ENCODE measurements around the gene MCRIP1.

Gene MCRIP1

DNA sequence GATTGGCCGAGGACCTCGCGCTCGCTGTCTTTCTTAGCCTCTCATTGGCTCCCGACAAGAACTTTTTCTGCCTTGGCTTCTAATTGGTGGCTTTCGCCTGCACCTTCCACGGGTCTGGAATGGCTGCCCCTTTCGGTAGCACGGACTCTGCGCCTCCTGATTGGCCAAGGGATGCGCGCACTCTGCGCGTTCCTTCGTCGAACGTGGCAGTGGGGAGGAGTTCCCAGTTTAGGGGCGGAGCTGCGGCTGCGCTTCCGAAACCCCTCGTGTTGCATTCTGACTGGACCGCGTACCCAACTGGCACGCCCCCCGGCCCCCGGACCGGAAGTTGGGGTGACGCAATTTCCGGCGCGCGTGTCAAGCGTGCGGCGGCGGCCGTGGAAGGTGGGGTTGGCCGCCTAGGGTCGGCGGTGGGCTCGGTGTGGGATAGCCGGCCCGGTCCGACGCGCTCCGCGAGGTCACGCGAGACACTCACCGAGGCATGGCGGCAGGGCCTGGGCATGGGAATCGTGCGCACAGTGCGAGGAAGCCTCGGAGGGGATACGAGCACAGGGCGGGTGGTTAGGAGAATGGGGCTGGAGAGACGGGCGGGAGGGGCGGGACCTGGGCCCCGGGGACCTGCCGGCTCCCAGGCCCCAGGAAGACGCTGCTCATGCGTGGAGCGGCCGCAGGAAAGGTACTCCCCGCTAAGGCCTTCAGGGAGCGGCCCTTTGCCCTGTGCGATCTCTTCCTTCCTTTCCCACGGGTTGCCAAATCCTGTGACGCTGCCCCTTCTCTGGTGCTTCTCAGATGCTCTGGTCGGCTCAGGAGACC lies 27.9 kb upstream of the MCRIP1 start:
- FAIRE-seq: peak; percentile 96

DNA sequence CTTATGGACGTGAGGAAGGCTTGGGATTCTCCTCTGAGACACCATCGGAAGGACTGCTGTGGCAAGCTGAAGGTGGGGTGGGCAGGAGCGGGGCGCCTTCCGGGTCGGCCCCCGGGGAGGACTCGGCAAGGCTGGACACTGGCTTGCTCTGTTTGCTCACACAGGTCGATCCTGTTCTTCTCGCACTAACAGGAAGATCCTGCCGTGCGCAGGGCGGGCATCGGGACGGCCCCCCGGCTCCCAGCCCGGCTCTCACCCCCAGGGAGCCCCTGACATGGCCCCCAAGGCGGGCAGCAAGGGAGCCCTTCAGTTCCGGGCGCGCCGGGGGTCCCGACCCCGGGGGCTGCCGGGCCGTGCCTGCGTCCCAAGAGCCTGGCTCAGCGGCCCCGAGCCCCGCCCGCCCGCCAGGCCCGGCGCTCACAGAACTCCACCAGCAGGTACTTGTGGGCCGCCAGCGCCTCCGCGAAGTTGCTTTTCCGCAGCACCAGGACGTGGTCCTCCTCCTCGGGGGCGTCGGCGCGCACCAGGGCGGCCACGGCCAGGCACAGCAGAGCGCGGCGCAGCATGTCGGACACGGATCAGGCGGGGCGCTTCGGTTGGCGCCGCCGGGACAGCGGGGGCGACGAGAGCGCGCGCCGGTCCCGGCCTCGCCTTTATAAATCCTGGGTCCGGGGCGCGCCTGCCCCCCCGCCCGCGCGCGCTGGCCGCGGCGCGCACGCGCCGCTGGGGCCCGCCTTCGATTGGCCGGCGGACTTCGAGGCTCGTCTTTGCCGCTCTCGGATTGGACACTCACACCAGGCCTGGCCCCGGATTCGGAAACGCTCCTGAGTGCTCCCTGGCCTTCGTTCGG lies 27.0 kb upstream of the MCRIP1 start, which contains the start of gene P4HB:
Gene P4HB, minus strand, starts transcription at position 630 of the 850 bp plus-strand sequence. Its CDS starts 64 bp downstream, at position 566.
- FAIRE-seq: no peak

DNA sequence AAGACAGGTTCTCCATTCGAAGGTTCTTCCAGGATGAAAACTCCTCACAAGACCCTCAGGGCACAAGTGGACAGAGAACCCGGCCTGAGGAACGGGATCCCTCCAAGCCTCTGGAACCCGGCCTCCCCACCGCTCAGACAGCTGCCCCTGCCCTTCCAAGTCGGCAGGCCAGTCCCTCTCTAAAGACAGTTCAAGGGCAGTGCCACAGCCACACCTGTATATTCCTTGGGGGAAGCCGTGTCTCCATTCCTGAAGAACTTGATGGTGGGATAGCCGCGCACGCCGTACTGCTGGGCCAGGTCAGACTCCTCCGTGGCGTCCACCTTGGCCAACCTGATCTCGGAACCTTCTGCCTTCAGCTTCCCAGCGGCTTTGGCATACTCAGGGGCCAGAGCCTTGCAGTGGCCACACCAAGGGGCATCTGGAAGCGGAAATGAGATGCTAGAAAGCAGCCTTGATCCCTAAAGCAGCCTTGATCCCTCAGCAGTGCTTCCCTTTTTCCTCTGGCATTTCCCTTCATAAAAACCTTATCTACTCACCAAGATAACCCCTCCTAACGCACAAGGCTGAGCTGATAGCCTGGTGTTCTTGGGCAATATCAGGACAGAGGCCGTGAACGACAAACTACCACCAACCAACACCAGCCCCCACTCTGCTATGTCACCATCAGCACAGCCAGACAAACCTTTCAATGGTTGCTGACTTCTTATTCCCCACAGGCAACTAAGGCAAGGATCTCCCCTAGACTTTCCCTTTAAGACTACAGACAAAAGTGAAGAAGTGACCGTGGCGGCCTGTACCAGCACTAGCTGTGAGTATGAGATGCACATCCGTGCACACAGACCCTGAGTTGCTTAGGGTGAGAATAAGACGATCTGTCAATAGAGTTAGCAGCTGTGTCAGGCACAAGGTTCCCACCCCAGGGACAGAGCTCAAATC lies 26.1 kb upstream of the MCRIP1 start:
- FAIRE-seq: no peak

DNA sequence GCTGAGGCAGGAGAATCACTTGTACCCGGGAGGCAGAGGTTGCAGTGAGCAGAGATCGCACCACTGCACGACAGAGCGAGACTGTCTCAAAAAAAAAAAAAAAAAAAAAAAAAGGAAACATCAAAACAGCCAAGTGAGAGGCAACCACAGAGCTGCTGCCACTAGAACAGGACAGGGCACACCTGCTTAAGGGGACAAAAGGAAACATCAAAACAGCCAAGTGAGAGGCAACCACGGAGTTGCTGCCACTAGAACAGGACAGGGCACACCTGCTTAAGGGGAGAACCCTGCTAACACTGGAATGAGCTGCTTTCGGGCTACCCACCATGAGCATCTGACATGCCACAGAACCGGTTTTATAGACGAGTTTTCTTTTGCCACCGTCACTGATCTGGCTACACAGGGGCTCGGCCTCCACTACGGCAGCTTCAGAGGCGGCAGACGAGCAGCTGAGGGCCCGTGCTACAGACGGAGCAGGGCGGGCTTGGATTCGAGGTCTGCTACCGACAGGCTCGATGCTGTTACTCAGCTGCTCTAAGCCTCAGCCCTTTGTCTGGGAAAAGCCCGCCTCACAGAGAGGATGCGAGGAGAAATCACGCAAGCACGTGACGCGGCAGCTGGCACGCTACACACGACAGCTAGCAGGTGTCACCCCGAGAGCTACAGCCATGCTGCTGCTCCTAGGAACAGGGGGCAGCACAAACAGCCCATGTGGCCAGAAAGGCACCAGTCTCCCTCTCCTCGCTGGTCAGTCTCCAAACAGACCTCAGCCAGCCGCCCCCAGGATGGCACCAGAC lies 25.3 kb upstream of the MCRIP1 start:
- FAIRE-seq: no peak

DNA sequence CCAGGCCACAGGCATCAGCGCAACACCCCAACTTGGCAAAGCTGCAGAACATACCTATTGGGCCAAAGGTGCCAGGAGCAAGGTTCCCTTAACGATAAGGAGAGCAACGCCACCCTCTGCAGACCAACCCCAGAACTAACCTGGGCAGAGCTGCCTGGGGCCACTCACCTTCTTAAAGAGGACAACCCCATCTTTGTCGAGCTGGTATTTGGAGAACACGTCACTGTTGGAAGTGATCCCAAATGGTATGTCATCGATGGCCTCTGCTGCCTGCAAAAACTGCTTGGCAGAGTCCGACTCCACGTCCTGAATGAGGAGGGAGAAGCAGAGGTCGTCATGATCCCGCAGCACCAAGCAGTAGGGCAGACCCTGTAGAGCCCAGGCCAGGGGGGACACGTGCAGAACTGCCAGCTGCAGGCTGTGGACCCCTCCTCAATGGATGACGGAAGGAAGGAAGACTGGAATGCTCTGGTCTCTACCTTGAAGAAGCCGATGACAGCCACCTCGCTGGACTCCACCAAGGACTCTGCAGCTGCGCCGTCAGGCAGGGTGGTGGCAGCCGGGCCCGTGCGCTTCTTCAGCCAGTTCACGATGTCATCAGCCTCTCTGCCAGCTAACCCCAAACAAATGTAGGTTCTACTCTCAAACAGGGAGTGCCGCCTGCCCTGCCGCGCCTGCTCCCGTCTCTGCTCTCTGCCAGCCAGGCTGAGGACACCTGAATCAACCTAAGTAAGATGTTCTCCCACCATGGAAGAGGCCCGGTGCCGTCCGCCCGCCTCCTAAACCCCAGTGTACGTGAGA lies 22.1 kb upstream of the MCRIP1 start:
- no peak for FAIRE-seq

DNA sequence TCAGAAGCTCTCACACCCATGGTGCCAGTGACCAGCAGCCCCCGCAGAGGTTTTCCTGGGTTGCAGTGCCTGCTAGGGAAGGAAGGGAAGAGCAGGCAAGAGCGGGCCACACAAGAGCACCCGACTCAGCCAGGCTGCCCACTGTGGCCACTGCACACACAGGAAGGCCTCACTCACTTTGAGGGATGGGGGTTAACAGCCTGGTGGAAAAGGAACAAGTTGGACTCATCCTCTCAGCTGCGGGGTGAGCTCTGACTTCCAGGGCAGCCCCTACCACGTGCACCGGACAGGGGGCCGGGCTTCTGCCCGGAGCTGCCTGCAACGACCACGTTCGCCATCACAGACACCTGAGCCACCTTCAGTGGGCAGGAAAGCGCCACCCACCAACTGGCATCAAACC lies 19.1 kb upstream of the MCRIP1 start:
- no peak for FAIRE-seq

DNA sequence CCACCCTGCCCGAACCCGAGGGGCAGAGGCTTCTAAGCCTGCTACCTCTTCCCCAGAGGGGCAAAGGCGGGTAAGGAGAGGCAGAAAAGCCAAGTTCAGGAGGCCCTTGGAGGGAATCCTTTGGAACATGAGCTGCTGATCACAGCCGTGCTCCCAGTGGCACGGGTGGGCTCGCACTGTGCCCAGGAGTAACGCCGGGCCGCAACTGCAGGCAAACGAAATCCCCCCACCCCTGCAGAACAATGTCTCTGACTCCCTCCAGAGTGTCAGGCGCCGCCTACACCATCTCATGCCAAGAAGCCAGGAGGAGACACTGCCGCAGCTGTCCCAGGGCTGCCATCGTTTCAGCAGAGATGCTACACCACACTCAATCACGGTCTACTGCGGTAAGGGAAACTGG lies 18.3 kb upstream of the MCRIP1 start:
- no peak for FAIRE-seq

DNA sequence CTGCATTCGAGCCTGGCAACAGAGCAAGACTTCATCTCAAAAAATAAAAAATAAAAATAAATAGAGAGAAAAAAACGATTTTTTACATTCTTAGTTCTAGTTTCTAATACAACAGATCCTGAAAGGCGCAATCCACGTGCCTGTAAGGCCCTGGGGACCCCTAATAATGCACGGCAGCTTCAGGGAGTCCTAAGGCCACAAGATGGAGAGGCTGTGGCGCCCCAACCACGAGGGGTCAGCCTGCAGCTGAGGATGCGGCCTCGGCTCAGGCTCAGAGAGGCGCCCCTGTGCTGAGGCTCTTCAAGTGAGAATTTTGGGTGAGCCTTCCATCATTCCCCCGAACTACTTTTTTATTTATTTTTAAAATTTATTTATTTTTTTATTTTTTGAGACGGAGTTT lies 16.4 kb upstream of the MCRIP1 start:
- FAIRE-seq: no peak

DNA sequence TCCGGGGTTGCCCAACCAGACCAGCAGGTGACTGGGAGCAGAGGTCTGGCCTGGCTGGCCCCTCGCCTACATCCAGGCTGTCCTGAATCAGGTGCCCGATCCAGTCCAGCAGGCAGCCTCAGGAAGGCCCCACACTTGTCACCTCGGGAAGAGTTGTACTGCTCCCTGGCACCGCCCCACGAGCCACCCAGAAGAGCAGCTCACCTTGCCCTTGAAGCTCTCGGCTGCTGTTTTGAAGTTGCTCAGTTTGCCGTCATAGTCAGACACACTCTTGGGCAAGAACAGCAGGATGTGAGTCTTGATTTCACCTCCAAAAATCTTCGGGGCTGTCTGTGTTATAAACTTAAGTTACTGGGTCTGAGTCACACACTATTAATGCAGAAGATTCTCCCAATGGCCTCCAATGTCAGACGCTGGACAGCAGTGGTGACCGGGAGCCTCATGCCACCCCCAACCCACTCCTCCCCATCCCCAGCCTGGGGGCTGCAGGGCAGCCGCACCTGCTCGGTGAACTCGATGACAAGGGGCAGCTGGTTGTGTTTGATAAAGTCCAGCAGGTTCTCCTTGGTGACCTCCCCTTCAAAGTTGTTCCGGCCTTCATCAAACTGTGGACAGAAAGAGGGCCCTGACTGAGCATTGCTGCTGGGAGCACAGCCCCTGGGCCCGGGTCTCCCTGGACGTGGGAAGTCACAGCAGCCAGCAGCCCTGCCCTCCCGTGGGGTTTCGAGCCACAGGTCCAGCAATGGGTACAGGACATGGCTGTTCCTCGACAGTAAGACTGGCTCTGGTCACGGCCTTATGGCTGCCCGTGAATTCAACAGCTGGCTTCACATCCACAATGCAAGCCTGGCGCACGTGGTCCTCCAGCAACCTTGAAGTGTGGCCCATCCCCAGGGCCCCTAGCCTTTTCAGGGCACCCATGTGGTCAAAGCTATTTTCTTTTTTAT lies 13.9 kb upstream of the MCRIP1 start:
- no peak for FAIRE-seq

DNA sequence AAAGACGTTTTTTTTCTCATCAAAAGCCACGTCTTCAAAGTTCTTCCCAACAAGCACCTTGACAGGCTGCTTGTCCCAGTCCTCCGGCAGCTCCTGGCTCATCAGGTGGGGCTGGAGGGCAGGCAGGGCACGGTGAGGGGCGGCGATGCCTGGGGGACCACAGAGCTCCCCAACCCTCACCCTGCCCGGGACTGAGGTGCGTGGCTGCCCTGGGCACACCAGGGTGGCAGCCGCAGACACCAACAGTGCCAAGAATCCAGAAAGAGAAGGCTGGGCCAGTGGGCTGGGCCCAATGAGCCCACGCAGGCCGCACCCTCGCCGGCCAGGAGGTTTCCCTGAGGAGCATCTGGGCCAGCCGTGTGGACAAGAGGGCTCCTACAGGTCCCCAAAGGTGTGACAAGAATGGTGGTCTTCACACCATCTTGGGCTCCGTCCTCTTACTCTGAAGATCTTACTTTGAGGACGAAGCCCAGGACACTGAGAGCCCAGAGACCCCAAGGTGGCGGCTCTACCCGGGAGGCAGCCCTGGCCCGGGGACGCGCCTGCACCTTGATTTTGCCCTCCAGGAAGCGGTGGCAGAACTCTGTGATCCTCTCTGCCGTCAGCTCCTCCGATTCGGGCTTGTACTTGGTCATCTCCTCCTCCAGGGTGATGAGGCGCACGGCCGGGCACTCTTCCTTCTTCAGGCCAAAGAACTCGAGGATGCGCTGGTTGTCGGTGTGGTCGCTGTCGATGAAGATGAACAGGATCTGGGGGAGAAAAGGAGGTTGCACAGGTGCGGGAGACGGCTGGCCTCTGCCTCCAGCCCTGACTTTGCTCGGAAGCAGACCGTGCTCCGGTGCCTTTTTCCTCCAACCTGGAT lies 13.0 kb upstream of the MCRIP1 start:
- FAIRE-seq: no peak

DNA sequence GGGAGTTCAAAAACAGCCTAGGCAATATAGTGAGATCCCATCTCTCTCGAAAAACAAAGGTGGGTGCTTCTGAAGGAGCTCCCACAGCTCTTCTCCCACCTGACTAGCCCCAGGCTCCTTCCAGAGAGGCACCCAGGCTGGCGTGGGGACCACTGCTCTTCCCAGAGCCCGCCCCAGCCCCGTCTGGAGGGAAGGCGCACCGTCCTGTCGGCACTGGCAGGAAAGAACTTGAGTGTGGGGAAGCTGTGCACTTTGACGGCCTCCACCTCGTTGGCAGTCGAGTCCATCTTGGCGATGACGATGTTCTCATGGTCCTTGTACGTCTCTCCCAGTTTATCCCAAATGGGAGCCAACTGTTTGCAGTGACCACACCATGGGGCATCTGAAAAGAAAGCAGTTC lies 12.3 kb upstream of the MCRIP1 start:
- no peak for FAIRE-seq

DNA sequence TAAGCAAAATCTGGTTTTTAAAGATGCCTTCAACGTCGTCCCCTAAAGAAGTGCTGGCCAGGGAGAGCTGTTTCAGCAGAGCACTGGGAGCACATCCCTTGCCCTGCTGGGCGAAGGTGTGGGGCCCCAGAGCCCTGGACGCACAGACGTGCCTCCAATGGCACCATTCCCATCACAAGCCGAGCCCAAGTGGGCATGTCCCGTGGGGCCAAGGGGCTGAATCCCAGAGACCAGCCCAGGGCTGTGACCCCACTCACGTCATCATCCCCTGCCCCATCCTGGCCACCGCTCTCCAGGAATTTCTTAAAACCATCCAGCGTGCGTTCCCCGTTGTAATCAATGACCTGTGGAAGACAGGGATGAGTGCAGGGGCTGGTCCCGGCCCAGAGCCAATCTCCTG lies 11.8 kb upstream of the MCRIP1 start:
- FAIRE-seq: no peak

DNA sequence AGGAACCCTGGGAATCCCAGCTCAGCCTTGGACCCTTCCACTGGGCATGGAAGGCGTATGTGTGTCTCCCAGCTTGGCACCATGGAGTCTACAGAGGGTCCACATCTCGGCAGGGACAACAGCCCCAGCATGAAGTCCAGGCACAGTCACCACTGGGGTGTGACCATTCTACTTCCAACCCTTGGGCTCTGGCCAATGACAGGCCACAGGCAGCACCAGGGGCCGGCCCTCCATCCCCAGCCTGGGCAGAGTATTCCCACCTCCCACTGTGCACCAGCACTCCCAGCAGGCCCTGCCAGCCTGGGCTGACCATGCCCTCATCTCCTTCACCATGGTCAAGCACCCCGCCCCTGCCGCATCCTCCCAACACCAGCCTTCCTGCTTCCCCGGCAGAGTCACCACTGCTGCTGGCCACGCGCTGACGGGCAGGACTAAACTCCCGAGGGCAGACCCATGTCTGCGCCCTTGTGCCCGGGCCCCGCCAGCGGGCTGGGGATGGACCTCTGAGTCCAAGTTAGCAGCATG lies 11.3 kb upstream of the MCRIP1 start:
- no peak for FAIRE-seq

DNA sequence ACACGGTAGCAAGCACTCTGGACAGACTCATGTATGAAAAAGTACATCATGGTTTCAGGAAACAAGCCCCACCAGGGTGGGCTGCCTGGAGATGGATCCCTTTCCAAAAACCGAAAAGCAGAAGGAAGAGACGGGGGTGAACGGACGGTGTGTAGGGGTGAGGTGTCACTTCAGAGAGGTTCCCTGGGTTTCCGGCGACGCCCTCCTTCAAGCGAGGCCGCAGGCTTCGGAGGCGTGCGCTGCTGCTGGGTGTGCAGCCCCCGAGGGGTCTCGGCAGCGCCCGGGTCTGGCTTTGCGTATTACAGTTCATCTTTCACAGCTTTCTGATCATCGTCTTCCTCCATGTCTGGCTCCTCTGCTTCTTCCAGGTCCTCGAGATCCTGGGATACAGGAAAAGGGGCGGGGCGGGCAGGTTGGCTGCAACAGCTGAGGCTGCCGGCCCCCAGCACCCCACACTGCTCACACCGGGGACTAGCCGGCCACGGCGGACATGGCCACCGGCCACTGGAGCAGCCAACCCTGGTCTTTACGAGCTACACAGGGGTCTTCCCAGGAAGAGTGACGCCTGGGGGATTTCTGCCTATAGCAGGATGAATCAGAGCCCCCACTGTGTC lies 10.7 kb upstream of the MCRIP1 start:
- FAIRE-seq: no peak

DNA sequence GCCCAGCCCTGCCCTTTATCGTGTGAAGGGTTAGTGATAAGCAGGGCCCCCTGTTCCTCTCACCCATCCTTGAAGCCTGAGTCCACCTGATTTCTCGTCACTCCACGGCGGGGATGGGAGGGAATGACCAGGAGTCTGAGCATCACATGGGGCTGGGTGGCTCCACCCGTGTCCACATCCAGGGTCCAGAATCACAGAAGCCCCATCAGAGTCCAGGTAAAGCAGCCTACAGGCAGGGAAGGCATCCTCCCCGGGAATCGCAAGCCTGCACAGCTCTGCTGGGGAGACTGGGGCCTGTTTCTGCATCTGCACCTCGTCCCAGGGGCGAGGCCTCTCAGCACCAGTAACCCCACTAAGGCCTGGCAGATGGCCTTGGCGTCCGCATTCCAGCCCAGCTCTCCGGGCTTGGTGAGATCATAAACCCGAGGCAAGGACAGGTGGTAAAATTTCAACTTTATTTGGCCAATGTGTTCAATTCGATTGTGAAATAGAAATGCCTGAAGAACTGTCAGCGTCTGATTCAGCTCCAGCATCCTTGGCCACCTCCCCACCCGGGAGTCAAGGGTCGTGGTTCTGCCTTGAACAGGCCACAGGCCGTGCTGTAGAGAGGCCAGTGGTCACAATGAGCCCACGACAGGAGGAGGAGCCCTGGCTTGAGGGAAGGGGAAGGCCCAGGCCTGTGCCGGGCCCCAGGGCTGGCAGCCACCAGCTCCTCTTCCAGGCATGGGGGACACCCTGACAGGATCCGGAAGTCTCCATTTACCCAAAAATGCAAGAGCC lies 9.8 kb upstream of the MCRIP1 start:
- FAIRE-seq: no peak

DNA sequence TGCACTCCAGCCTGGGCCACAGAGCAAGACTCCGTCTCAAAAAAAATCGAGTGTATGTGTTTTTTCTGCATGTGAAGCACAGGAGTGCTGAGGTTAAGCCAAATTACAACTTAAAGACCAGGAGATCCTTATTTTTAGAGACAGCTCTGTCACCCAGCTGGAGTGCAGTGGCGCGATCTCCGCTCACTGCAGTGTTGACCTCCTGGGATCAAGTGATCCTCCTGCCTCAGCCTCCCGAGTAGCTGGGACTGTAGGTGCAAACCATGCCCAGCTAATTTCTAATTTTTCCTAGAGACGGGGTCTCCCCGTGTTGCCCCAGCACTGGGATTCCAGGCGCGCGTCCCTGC lies 9.3 kb upstream of the MCRIP1 start:
- FAIRE-seq: no peak

DNA sequence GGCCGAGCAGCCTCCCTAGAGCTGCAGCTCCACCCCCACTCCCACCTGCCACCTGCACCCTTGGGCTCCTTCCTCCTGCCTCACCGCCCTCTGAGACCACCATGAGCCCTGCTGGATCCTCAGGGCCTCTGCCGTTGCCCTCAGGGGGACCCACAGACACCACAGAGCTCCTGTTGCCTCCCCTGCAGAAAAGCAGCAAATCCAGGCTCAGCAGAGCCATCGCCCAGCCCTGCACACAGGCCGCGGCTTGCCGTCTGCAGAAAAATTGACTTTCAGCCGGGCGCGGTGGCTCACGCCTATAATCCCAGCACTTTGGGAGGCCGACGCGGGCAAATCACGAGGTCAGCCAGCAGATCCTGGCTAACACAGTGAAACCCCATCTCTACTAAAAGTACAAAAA lies 8.8 kb upstream of the MCRIP1 start:
- FAIRE-seq: no peak
